ENCODE measurements around the gene NOSTRIN.

DNA sequence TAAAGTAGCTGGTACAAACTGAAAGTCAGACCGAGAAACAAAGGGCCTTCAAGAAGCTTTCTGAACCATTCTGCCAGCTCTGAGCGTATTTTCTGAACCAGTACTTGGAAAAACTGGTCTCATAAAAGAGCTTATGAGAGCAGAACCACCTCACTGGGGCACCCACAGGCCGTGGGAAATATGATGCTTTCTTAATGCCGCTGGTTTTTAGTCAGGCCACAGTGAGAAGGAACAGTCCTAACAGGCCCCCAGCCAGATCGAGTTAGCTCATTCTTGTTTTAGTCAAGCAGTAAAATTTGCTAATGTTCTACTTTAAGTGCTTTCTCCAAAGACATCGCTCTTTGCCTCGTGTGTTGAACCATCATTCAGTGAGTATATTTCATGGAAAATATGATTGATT, 12.7 kb upstream of the NOSTRIN start:
- no peak for TF ChIP-seq GATA2 (IDR thresholded peaks at IDR 0.05; ENCODE audit: low read depth, low read length)
- TF ChIP-seq GATA3 (IDR thresholded peaks at IDR 0.05; ENCODE audit: low read depth, low read length): no peak

Data from SH-SY5Y (cell line).